GM18873 (cell line): ENCODE data around the gene RTKN.
A peak's percentile ranks its signal among the peaks of the same experiment; 100 is the strongest.
"Not testable (repeated sequence)": the region's sequence is repeated elsewhere in the genome, so short reads cannot be mapped to it uniquely, and the experiment has no call there.

Experiments
- ATAC-seq: cut with Tn5 transposase; IDR thresholded peaks from one replicate; pipeline ENCODE4 v1.9.1; 2021; ENCODE audit warnings: mild to moderate bottlenecking, moderate library complexity, moderate number of reproducible peaks; ENCODE audit not compliant: unreplicated experiment, low FRiP score

The RTKN gene

GRCh38 chr2:74461187-74462053 lies 19.7 kb upstream of the RTKN start:
- ATAC-seq = no peak

GRCh38 chr2:74460187-74460586 lies 18.4 kb upstream of the RTKN start:
- ATAC-seq = not testable (repeated sequence)

- ATAC-seq = not testable (repeated sequence)
Observed at GRCh38 chr2:74459503-74460118, 17.9 kb upstream of the RTKN start.

GRCh38 chr2:74458938-74459363 lies 17.2 kb upstream of the RTKN start:
- ATAC-seq = no peak

- peak; percentile 83 for ATAC-seq
Observed at GRCh38 chr2:74458132-74458937, 16.6 kb upstream of the RTKN start, which contains the start of gene WBP1. WBP1 (plus strand) TSS chr2:74458438; CDS start chr2:74458603, 165 bp downstream.

- peak; percentile 23 for ATAC-seq
Observed at GRCh38 chr2:74457549-74458131, 15.9 kb upstream of the RTKN start.

GRCh38 chr2:74457129-74457548 lies 15.4 kb upstream of the RTKN start:
- ATAC-seq = no peak

GRCh38 chr2:74454654-74455511 lies 13.1 kb upstream of the RTKN start, which contains the start of gene INO80B:
INO80B (plus strand) TSS chr2:74455087; CDS start chr2:74455117, 30 bp downstream.
- ATAC-seq = peak; percentile 46

- ATAC-seq = no peak
Observed at GRCh38 chr2:74450570-74451190, 8.9 kb upstream of the RTKN start.

- no peak for ATAC-seq
Observed at GRCh38 chr2:74448771-74449170, 7.0 kb upstream of the RTKN start.

GRCh38 chr2:74447230-74447999 lies 5.7 kb upstream of the RTKN start:
- no peak for ATAC-seq

GRCh38 chr2:74444498-74445318 lies 3.0 kb upstream of the RTKN start:
- ATAC-seq = no peak

GRCh38 chr2:74442483-74443297 lies 953 bp upstream of the RTKN start:
- ATAC-seq = not testable (repeated sequence)

GRCh38 chr2:74441170-74441689 lies 507 bp downstream of the RTKN start:
- ATAC-seq = no peak

GRCh38 chr2:74440378-74441169 lies 1.2 kb downstream of the RTKN start:
- peak; percentile 66 for ATAC-seq
